ENCODE results near the gene GADL1. TPM values are rescaled to one million over a fixed set of nuclear protein-coding genes. Genes with fewer than 3 reads are reported as not detected.

Gene GADL1
- total and polyA plus RNA-seq, 3 donors from 2014 or later = 0.08 to 0.30 TPM; not detected in 1

- Histone ChIP-seq H3K4me1 (no peaks in the 10 kb centered on the region), H3K36me3 (ENCODE audit: low read depth, missing control alignments) (no peaks in the 10 kb centered on the region), H3K4me3 (no peak overlapping the region), H3K27ac (no peak overlapping the region), H3K27me3 (no peaks in the 10 kb centered on the region), H3K9me3 (no peaks in the 10 kb centered on the region)
- intact Hi-C loops (cut with DNase I; ENCODE audit: low total_unique reads) = no loop called here
- TF ChIP-seq CTCF (IDR thresholded peaks at IDR 0.05) = no peak
- WGBS, 2 donors = 91 to 93% methylated on average over 9 of the region's 9 CpGs
- no peak for DNase-seq
These were observed 189.2 kb downstream of the GADL1 start for GRCh38 chr3:30704931-30705890.

- 88 to 89% methylated on average over 2 of the region's 2 CpGs for WGBS, 2 donors
- H3K36me3 ChIP-seq (ENCODE audit: low read depth, missing control alignments) = no peaks in the 10 kb centered on the region
- no peaks in the 10 kb centered on the region for H3K27me3 ChIP-seq
- no peak for TF ChIP-seq CTCF (IDR thresholded peaks at IDR 0.05)
- TF ChIP-seq POLR2A (IDR thresholded peaks at IDR 0.05) = no peak
- no peak overlapping the region for H3K27ac ChIP-seq
- intact Hi-C loops (cut with DNase I; ENCODE audit: low total_unique reads) = no loop called here
- H3K4me1 ChIP-seq = no peaks in the 10 kb centered on the region
- no peak overlapping the region for H3K4me3 ChIP-seq
- H3K9me3 ChIP-seq = no peaks in the 10 kb centered on the region
- DNase-seq = no peak
These were observed 191.5 kb downstream of the GADL1 start for GRCh38 chr3:30702828-30703397.

GRCh38 chr3:30702038-30702827 is 192.2 kb downstream of the GADL1 start:
- no peak for DNase-seq
- H3K36me3 ChIP-seq (ENCODE audit: low read depth, missing control alignments) = no peaks in the 10 kb centered on the region
- no peaks in the 10 kb centered on the region for H3K27me3 ChIP-seq
- no peaks in the 10 kb centered on the region for H3K9me3 ChIP-seq
- no peak for TF ChIP-seq CTCF (IDR thresholded peaks at IDR 0.05)
- no peak for TF ChIP-seq POLR2A (IDR thresholded peaks at IDR 0.05)
- intact Hi-C loops (cut with DNase I; ENCODE audit: low total_unique reads) = no loop called here
- no peaks in the 10 kb centered on the region for H3K4me1 ChIP-seq
- no peak overlapping the region for H3K27ac ChIP-seq
- no peak overlapping the region for H3K4me3 ChIP-seq

GRCh38 chr3:30700702-30701321 is 193.6 kb downstream of the GADL1 start:
- no peaks in the 10 kb centered on the region for H3K4me1 ChIP-seq
- intact Hi-C loops (cut with DNase I; ENCODE audit: low total_unique reads) = no loop called here
- H3K9me3 ChIP-seq = no peaks in the 10 kb centered on the region
- H3K27me3 ChIP-seq = no peaks in the 10 kb centered on the region
- no peak for DNase-seq
- 91 to 94% methylated on average over 3 of the region's 3 CpGs for WGBS, 2 donors
- H3K36me3 ChIP-seq (ENCODE audit: low read depth, missing control alignments) = no peaks in the 10 kb centered on the region
- no peak for TF ChIP-seq CTCF (IDR thresholded peaks at IDR 0.05)
- no peak for TF ChIP-seq POLR2A (IDR thresholded peaks at IDR 0.05)
- no peak overlapping the region for H3K27ac ChIP-seq
- no peak overlapping the region for H3K4me3 ChIP-seq
